ENCODE measurements around the gene NFATC3. TPM values are rescaled to one million over a fixed set of nuclear protein-coding genes. Genes with fewer than 3 reads are reported as not detected.

NFATC3 gene
- total and polyA plus RNA-seq, 4 donors: 13.5 to 69.6 (median 35.7) TPM

DNA sequence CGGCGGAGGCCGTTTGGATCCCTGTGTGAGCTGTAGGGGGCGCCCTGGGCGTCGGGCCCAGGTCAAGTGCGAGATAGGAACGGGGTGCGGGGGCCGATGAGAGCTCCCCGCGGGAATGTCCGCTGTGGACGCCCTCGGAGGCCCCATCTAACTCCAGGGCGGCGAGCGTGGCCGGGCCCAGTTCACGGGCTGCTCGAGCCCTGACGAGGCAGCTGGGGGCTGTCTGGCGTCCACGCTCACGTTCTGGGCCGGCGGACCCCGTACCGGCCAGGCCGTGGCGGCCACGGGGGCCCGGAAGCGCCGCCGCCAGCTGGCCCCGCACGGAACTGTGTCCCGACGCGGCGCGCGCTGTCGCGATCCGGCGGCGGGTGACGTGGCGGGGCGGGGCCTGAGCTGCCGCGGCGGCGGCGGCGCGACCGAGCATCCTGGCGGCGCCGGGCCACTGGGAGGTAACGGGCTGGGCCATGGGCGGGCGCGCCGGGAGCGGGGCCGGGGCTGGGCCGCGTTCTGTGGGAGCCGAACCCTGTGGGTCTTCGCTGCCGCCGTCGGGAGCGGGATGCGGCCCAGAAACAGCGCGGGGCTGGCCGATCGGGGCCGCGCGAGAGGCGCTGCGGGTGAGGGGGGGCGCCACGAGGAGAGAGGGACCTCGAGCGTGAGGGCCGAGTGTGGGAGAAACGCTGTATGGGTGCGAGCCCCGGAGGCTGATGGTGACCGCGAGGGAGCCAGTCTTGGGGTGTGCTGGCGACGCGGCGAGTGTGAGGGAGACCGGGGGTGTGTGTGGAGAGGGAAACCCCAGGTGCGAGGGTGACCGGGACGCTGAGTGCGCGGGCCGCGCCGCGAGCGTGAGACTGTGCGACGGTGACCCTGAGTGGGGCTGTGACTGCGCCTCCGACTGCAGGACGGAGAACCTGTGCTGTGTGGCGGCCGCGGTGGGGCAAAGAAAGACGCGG lies 179.2 kb downstream of the NFATC3 start, which contains the start of gene SLC7A6:
SLC7A6 (plus strand) TSS at position 399 of the 950 bp plus-strand sequence. CDS start 10,201 bp downstream, outside the sequence.
- Histone ChIP-seq H3K4me1 (ENCODE audit: control insufficient read depth in 5 of 5, insufficient read depth in 5 of 5, low read length in 5 of 5) (peaks cover 0 to 17% (median 5%) of the 10 kb centered on the region in 5 donors), H3K36me3 (ENCODE audit: control insufficient read depth in 4 of 4, insufficient read depth in 4 of 4, low read length in 4 of 4) (peaks cover 0 to 12% (median 1%) of the 10 kb centered on the region in 4 donors), H3K9me3 (ENCODE audit: control insufficient read depth in 4 of 4, insufficient read depth in 3 of 4, low read length in 3 of 4) (no peaks in the 10 kb centered on the region), H3K4me3 (peak within 1 kb of the TSS; percentile 68), H3K27me3 (ENCODE audit: control insufficient read depth in 3 of 3, insufficient read depth in 3 of 3, low read length in 2 of 3) (no peaks in the 10 kb centered on the region), H3K27ac (ENCODE audit: low read depth in 1 of 2, low read length in 1 of 2) (peak within 1 kb of the TSS; percentile 99), H3K9ac (ENCODE audit: insufficient read depth in 1 of 2, low read length in 2 of 2) (peak within 1 kb of the TSS; percentile 28 to 53)
- ATAC-seq (ENCODE audit: insufficient read depth, low FRiP score) (peak; percentile 79), DNase-seq (peak; percentile 49 to 71 (median 59))
- WGBS, 2 donors: 0 to 1% methylated on average over 81 to 123 of the region's 123 CpGs
- no peak for TF ChIP-seq CTCF (IDR thresholded peaks at IDR 0.05; ENCODE audit: control extremely low read depth, extremely low read depth)

GRCh38 chr16:68265078-68265920 lies 180.1 kb downstream of the NFATC3 start:
- Histone ChIP-seq H3K9me3 (ENCODE audit: control insufficient read depth in 4 of 4, insufficient read depth in 3 of 4, low read length in 3 of 4) (no peaks in the 10 kb centered on the region), H3K4me1 (ENCODE audit: control insufficient read depth in 5 of 5, insufficient read depth in 5 of 5, low read length in 5 of 5) (peaks cover 0 to 17% (median 5%) of the 10 kb centered on the region in 5 donors), H3K4me3 (peak overlapping the region; percentile 68), H3K27ac (ENCODE audit: low read depth in 1 of 2, low read length in 1 of 2) (peak overlapping the region; percentile 99), H3K27me3 (ENCODE audit: control insufficient read depth in 3 of 3, insufficient read depth in 3 of 3, low read length in 2 of 3) (no peaks in the 10 kb centered on the region), H3K9ac (ENCODE audit: insufficient read depth in 1 of 2, low read length in 2 of 2) (peak overlapping the region; percentile 28 to 53), H3K36me3 (ENCODE audit: control insufficient read depth in 4 of 4, insufficient read depth in 4 of 4, low read length in 4 of 4) (peaks cover 0 to 3% (median 1%) of the 10 kb centered on the region in 4 donors)
- ATAC-seq (ENCODE audit: insufficient read depth, low FRiP score) (peak; percentile 51), DNase-seq (peak; percentile 45 to 52 (median 51))
- WGBS, 2 donors: 4 to 5% methylated on average over 23 of the region's 23 CpGs
- no peak for TF ChIP-seq CTCF (IDR thresholded peaks at IDR 0.05; ENCODE audit: control extremely low read depth, extremely low read depth)

DNA sequence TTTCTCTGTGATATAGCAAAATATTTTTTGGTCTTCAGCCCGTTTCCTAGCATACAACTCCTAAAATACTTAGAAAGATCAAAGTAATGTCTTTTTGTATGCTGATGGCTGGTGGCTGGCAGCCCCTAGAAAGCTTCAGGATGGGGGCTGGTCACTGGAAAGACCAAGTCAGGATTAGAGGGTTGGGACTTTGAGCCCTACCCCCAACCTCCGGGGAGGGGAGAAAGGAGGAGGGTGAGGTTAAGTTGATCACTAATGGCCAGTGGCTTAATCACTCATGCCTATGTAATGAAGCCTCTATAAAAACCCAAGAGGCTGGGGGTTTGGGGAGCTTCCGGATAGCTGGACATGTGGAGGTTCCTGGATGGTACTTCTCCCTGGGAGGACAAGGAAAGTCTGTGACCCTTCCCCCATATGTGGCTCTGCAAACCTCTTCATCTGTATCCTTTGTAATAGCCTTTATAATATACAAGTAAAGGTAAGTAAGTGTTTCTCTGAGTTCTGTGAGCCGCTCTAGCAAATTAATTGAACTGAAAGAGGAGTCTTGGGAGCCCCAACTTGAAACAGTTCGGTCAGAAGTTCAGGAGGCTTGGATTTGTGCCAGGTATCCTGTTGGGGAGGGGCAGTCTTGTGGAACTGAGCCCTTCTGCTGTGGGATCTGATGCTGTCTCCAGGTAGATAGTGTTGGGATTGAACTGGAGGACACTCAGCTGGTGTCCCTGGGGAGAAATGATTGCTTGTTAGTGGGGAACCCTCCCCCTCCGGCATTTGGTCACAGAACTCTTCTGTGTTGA lies 182.6 kb downstream of the NFATC3 start:
- no peak for TF ChIP-seq CTCF (IDR thresholded peaks at IDR 0.05; ENCODE audit: control extremely low read depth, extremely low read depth)
- DNase-seq (peak in 1 of 3 donors; percentile 37), ATAC-seq (ENCODE audit: insufficient read depth, low FRiP score) (no peak)
- Histone ChIP-seq H3K9me3 (ENCODE audit: control insufficient read depth in 4 of 4, insufficient read depth in 3 of 4, low read length in 3 of 4) (no peaks in the 10 kb centered on the region), H3K4me1 (ENCODE audit: control insufficient read depth in 5 of 5, insufficient read depth in 5 of 5, low read length in 5 of 5) (peaks cover 0 to 27% (median 7%) of the 10 kb centered on the region in 5 donors), H3K27ac (ENCODE audit: low read depth in 1 of 2, low read length in 1 of 2) (peak overlapping the region in 1 of 2 donors; percentile 55), H3K4me3 (no peak overlapping the region), H3K27me3 (ENCODE audit: control insufficient read depth in 3 of 3, insufficient read depth in 3 of 3, low read length in 2 of 3) (no peaks in the 10 kb centered on the region), H3K36me3 (ENCODE audit: control insufficient read depth in 4 of 4, insufficient read depth in 4 of 4, low read length in 4 of 4) (peaks cover 0 to 4% (median 0%) of the 10 kb centered on the region in 4 donors), H3K9ac (ENCODE audit: insufficient read depth in 1 of 2, low read length in 2 of 2) (no peak overlapping the region)
- 75 to 80% methylated on average over 6 of the region's 6 CpGs for WGBS, 2 donors
